Measurements from ENCODE around the gene HSPG2. TPM values are rescaled to one million over a fixed set of nuclear protein-coding genes. Genes with fewer than 3 reads are reported as not detected.

The HSPG2 gene
- total and polyA plus RNA-seq, 2 of the 13 experiments (the other 11 are each of a cell fraction or from before 2014, with no cell fraction given): 9.1 to 13.1 TPM

GRCh38 chr1:21922090-21923013, 14.8 kb downstream of the HSPG2 start (continued):
- peak in 1 of 2 experiments; percentile 83; a peak in 1 of 4 replicates for TF ChIP-seq EP300 (IDR thresholded peaks at IDR 0.05; ENCODE audit: low read depth in 2 of 2, low read length in 2 of 2)
- peak; percentile 39; the same call in 1 of the 2 replicates for TF ChIP-seq EP300 (CRISPR knock-in tag; IDR thresholded peaks at IDR 0.05; ENCODE audit: borderline replicate concordance)
- TF ChIP-seq GFI1 (CRISPR knock-in tag; IDR thresholded peaks at IDR 0.05; ENCODE audit: borderline replicate concordance): no peak
- no peak for TF ChIP-seq SP140L (CRISPR knock-in tag; IDR thresholded peaks at IDR 0.05; ENCODE audit: borderline replicate concordance)
- no peak for TF ChIP-seq SALL2 (CRISPR knock-in tag; IDR thresholded peaks at IDR 0.05)
- no peak for TF ChIP-seq RARG (CRISPR knock-in tag; IDR thresholded peaks at IDR 0.05; ENCODE audit: low read depth)
- no peak for TF ChIP-seq TGIF2 (CRISPR knock-in tag; IDR thresholded peaks at IDR 0.05)
- TF ChIP-seq, protein P1, sequence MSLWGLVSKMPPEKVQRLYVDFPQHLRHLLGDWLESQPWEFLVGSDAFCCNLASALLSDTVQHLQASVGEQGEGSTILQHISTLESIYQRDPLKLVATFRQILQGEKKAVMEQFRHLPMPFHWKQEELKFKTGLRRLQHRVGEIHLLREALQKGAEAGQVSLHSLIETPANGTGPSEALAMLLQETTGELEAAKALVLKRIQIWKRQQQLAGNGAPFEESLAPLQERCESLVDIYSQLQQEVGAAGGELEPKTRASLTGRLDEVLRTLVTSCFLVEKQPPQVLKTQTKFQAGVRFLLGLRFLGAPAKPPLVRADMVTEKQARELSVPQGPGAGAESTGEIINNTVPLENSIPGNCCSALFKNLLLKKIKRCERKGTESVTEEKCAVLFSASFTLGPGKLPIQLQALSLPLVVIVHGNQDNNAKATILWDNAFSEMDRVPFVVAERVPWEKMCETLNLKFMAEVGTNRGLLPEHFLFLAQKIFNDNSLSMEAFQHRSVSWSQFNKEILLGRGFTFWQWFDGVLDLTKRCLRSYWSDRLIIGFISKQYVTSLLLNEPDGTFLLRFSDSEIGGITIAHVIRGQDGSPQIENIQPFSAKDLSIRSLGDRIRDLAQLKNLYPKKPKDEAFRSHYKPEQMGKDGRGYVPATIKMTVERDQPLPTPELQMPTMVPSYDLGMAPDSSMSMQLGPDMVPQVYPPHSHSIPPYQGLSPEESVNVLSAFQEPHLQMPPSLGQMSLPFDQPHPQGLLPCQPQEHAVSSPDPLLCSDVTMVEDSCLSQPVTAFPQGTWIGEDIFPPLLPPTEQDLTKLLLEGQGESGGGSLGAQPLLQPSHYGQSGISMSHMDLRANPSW (CRISPR knock-in tag; IDR thresholded peaks at IDR 0.05; ENCODE audit: borderline replicate concordance): no peak
- no peak for TF ChIP-seq RBM22 (optimal IDR thresholded peaks at IDR 0.05; ENCODE audit: low read length)
- TF ChIP-seq CCAR2 (optimal IDR thresholded peaks at IDR 0.05; ENCODE audit: low read depth, low read length): no peak
- TF ChIP-seq, protein P2, sequence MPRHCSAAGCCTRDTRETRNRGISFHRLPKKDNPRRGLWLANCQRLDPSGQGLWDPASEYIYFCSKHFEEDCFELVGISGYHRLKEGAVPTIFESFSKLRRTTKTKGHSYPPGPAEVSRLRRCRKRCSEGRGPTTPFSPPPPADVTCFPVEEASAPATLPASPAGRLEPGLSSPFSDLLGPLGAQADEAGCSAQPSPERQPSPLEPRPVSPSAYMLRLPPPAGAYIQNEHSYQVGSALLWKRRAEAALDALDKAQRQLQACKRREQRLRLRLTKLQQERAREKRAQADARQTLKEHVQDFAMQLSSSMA (CRISPR knock-in tag; IDR thresholded peaks at IDR 0.05): no peak
